Measurements from ENCODE around the gene MAMLD1.

The MAMLD1 gene

GRCh38 chrX:150463566-150463965, 100.4 kb downstream of the MAMLD1 start:
- no peak for DNase-seq

- DNase-seq, result no peak
Observed at GRCh38 chrX:150464001-150464400, 100.9 kb downstream of the MAMLD1 start.

DNA sequence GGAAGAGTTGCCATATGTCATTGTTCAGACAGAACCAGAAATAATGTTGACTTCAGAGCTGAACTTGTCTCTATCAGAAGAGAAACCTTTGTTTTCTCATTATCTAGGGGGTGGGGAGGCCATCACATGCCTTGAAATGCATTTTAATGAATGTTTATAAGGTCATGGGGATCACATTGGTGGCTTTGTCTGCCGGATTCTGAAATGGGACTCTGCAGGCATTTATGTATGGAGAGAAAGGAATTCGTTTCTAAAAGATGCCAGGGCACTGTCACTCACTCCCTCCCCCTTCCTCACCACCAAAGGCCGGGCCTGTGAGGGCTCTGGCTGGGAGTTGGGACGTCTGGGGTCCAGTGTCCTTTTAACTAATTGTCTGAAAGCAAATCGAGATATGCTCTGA, 102.2 kb downstream of the MAMLD1 start:
- no peak for DNase-seq

DNA sequence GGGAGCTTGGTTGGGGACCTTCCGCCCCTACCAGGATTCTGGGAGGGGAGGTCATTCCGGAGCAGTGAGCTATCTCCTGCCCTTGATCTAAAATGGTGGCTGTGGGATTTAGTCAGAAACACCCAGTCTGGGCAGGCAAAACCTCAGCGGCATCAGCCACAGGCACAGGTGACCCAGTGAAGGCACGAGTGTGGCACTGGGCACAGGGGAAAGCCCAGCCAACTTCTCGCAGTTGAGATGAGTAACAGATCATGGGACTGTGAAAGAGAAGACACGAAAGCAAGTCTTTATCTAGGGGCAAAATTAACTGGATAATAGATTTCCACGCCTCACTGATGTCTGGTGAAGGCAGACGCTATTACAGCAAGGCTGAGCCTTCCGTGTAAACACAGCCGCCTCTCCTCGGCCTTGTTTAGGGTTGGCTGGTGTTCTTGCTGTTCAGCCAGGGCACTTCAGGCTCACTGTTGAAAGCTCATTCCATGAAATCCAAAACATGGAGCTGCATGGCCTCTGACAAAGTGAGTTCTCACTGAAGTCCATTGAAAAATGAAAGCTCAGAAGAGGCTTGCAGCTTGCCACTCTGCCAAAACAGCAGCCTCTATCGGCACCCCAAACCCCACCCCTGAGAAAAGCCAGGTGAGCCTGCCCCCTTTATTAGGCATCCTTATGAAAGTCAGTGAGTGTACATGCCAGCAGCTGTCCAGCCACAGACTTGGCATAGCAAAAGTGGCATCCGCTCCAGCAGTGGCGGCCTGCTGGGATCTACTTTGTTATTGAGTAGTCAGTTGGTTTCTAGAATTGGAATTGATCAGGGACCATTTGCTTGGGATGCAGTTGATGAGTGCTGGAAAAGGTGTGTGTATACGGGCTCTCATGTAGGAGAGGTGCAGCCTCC, 103.0 kb downstream of the MAMLD1 start:
- DNase-seq, result no peak

GRCh38 chrX:150472306-150472705, 109.2 kb downstream of the MAMLD1 start:
- no peak for DNase-seq

DNA sequence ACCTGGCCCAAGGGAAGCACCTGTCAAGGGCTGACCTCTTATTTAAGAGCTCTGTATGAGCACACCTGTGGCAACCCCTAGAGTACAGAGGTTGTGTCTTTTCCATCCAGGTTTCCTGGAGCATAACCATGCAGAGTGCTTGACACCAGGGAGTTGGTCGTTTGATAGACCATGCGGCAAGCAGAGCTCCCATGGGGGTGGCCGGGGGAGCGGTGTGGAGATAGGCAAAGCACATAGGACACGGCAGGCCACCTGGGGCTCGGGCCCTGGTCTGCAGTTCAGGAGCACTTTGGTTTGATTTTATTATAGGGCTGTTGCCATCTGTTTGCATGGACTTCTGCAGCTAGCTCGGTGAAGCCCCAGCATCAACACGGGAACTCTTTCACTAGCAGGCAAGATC, 110.3 kb downstream of the MAMLD1 start:
- no peak for DNase-seq

DNA sequence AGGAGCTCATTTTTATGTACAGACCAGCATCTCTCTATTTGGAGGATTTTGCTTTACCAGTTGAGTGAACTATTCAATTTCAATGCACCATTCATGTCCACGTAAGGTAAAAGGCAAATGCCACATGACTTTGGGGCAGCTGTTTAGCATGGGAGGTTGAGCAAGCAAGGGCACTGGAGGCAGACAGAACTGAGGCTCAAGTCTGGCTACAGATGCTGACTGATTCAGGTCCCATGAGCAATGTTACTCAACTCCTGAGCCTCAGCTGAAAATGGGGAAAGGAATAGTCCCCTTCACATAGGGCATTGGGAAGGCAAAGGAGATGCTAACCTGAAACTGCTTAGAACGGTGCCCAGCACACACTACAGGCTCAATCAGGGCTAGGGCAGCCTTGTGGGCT, 112.3 kb downstream of the MAMLD1 start:
- DNase-seq, result no peak

GRCh38 chrX:150476164-150476699, 113.1 kb downstream of the MAMLD1 start:
- no peak for DNase-seq

- DNase-seq, result no peak
Observed at GRCh38 chrX:150477371-150477770, 114.3 kb downstream of the MAMLD1 start.

- no peak for DNase-seq
Observed at GRCh38 chrX:150478496-150479492, 115.7 kb downstream of the MAMLD1 start.

DNA sequence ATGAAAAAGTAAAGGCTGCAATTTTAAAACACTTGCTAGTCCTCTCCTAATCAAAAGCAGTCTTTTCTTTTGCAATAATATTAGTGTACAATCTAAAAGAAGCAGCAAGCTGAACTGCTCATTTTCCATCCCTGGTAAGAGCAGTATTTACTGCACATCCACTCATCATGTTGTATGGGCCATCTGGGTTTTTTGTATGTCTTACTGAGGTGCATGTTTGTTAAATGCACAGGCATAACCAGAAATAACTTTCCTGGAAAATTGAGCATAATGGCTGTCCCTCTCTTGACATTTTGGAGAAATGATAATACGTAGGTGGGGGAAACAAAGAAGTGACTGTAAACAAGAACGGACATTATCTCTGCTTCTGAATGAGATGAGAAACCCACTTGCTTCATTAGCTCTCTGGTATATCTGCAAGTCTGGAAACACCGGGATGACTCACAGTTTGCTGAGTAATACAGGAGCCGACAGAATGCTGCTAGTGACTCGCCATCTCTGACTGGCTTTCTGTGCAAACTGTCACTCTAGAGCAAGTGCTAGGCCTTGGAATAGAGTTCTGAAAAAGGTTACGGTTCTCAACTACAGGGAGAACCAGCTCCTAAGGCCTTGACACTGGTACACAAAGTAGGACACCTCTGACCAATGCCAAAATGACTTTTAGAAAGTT, 119.6 kb downstream of the MAMLD1 start:
- peak in 1 of 2 experiments; percentile 22 for DNase-seq

DNA sequence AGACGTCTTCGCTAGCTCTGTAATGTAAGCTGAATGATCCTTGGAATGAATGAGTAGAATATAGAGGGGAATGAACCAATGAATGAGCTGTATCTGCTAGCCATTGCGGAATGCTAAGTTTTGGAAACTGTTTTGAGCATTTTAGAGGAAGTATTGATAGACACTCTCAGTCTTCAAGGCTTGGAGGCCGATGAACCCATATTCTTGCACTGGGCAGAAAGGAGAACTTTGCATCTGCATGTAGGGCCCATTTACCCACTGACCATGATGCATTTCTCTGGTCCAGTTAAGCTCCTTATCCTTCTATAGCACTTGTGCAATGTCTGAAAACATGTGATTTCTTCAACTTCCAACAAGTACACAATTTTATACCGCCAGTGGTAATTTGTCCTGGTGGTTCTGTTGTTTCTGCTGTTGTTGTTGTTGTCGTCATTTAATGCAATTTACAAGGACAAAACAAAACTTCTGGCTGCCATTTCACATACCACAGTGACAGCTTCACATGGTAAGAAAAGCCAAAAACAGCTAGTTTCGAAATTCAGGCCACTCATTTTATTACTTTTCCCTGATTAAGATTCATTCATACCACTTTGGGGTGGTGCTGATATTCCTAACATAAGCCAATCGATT, 120.4 kb downstream of the MAMLD1 start:
- DNase-seq, result no peak

- peak; percentile 43 to 48 for DNase-seq
Observed at GRCh38 chrX:150486011-150486410, 122.9 kb downstream of the MAMLD1 start.

- no peak for DNase-seq
Observed at GRCh38 chrX:150487369-150488094, 124.4 kb downstream of the MAMLD1 start.

DNA sequence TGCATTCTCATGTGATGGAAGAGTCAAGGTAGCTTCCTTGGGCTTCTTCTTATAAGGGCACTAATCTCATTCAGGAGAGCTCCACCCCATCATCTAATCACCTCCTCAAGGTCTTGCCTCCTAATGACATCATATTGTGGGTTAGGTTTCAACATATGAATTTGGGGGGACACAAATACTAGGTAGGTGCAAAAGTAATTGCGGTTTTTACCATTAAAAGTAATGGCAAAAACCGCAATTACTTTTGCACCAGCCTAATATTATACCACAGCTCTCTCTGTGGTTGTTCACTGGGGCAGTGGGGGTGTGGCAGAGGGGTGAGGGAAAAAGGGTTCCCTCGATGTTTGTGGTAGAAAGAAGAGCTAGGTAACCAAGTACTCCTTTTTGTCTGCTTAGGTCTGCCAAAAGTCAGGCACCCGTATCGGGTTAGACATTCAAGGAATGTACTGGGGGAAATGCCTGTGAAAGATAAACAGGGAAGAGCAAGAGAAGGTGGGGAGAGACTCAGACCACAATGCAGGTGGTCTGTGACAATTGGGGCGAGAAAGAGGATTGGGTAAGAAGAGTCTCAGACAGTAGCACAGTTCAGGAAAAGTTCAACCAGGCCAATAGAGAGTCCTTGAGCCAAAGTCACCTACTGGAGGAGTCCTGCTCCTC, 126.4 kb downstream of the MAMLD1 start:
- DNase-seq, result no peak

DNA sequence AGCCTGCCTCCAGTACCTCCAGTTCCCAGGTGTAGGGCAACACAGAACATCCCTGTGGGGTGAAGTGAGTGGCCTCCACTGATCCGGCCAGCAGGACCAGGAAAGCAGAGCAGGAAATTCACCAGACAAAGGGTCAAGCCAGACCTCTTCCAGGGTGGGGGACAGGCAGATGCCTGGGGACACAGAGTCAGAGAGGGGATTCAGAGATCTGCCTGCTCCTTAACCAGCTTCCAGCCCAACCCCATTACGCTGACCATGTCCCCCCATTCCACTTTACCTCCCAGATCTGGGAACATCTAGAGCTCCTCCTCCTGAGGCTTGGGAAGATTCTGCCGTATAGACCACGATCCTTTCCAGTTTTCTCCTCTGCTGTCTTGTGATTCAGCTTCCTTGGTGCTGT, 132.4 kb downstream of the MAMLD1 start:
- no peak for DNase-seq

DNA sequence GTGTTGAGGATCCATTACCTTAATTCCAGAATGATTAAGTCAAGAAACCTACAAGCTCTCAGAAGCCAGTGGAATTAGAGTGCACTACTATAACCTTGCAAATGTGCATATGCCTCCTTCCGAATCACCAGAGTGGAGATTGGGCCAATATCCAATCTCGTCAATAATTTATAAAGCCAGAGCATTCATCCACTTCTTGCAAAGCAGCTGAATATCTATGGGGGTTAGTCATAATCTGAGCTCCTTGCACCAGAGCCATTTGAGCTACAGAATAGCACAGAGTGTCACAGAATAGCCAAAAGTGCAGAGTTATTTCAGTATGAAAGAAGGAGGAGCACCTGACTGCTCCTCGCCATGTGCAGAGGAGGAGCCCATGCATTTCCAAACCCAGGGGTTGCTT, 136.1 kb downstream of the MAMLD1 start:
- DNase-seq, result no peak

GRCh38 chrX:150502091-150502490, 139.0 kb downstream of the MAMLD1 start:
- no peak for DNase-seq

DNA sequence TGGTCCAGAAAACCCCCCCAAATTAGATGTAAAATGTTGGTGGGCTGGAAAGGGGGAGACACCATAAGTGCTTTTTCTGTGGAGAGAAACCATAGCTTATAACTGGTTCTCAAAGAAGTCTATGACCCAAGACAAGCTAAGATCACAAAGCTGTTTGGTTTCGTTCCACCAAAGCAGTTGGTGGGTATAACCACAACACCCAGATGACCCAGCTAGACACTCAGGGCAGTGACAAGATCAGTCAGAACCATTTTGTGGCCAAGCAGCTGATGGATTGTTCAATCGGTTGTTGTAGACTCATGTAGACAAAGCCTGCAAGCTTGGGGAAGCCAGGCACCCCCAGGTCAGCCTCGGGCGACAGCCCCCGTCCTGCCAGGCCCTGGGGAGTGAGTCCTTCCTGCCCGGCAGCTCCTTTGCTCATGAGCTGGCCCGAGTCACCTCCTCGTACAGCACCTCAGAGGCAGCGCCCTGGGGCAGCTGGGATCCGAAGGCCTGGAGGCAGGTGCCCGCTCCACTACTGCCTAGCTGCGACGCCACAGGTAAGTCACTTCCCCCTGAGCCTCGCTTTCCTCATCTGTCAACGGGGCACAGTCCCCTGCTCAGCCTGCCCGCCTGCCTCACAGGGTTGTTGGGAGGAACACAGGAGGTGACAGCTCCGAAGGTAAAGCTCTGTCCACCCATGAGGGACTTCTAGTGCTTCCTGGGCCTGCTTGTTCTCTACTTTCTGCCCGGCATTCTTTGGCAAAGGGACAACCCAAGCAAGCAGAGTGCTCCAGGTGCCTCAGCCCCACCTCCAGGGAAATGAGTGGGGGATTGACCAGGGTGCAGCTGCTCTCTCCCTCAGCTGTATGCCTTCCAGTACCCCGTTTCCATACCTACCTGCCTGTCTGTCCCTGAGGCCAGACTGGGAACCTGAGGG, 140.1 kb downstream of the MAMLD1 start:
- DNase-seq, result no peak

DNA sequence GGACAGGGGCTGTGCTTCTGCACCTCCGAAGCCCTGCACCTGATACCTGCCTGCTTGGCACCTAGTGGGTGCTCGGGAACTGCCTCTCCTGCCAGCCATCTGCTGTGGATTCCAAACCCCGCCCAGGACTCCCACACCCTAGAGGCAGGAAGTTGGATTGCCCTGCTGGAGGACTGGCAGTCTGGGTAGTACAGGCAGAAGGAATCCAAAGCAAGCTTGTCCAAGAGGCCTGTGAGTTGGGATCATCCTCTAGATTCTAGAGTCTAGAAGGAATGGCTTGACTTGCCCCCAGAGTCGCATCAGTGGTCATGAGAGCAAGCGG, 140.7 kb downstream of the MAMLD1 start:
- no peak for DNase-seq

Data from Kasumi-1 (cell line).